HUDEP-2 (cell line): ENCODE data around the gene CDKN2C.

Source experiments
- DNase-seq, 76 experiments: peaks; one replicate each; lab custom pipeline; 2025; ENCODE audit not compliant: unreplicated experiment in 76 of 76; lab: John Stamatoyannopoulos, UW

Gene CDKN2C

GRCh38 chr1:51009381-51009780, 39.3 kb downstream of the CDKN2C start:
- no peak for DNase-seq

GRCh38 chr1:51014878-51015277, 44.8 kb downstream of the CDKN2C start:
- no peak for DNase-seq

DNA sequence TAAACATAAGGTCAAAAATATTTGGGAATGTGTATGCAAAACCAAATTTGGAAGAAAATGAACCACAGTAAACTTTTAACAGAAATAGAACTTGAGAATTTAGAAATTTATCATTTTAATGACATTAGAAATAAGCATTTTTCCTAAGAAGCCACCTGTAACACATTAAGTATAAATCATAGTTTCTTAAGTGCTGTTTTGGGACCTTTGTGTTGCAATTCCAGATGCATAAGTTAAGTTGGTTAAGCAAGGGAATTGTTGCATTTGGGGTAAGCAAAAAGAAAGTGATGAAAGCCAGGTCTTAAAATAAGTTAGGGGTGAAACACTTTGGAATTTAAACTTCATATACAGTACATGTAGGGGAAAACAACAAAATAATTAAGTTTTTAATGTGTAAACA, 49.8 kb downstream of the CDKN2C start:
- no peak for DNase-seq
